HEK293T (cell line): ENCODE measurements around the gene PROK1.

Experiments used
- BHLHE40 ChIP-seq: fragments of 450-650 bp; IDR thresholded peaks from 2 replicates; pipeline ENCODE4 v1.6.1; 2016; ENCODE audit warnings: mild to moderate bottlenecking, moderate library complexity, borderline replicate concordance
- CTBP1 ChIP-seq: fragments of 450-650 bp; IDR thresholded peaks from 2 replicates; pipeline ENCODE4 v1.6.1; 2016; ENCODE audit warnings: borderline replicate concordance
- FOXA1 ChIP-seq: fragments of 450-650 bp; IDR thresholded peaks from 2 replicates; pipeline ENCODE4 v1.6.1; 2016; ENCODE audit warnings: mild to moderate bottlenecking
- FOXM1 ChIP-seq: fragments of 450-650 bp; IDR thresholded peaks from 2 replicates; pipeline ENCODE4 v1.6.1; 2017; ENCODE audit warnings: mild to moderate bottlenecking, borderline replicate concordance
- NFRKB ChIP-seq: fragments of 450-650 bp; IDR thresholded peaks from 2 replicates; pipeline ENCODE4 v1.6.1; 2016; ENCODE audit warnings: mild to moderate bottlenecking, moderate library complexity
- SP1 ChIP-seq: fragments of 450-650 bp; IDR thresholded peaks from 2 replicates; pipeline ENCODE4 v1.6.1; 2017
- TARDBP ChIP-seq: fragments of 450-650 bp; IDR thresholded peaks from 2 replicates; pipeline ENCODE4 v1.6.1; 2016
- ZNF384 ChIP-seq: fragments of 450-650 bp; IDR thresholded peaks from 2 replicates; pipeline ENCODE4 v1.6.1; 2016

- no peak for TF ChIP-seq TARDBP
- TF ChIP-seq FOXA1, result no peak
- no peak for TF ChIP-seq BHLHE40
- no peak for TF ChIP-seq NFRKB
- TF ChIP-seq CTBP1, result no peak
- no peak for TF ChIP-seq ZNF384
- no peak for TF ChIP-seq SP1
- no peak for TF ChIP-seq FOXM1
Measured at GRCh38 chr1:110474444-110474843, 23.5 kb downstream of the PROK1 start.
